Upper lobe of right lung (tissue), 1 donor: ENCODE results near the gene FABP6. TPM values are rescaled to one million over a fixed set of nuclear protein-coding genes. Genes with fewer than 3 reads are reported as not detected.
"Not testable (repeated sequence)": the region's sequence is repeated elsewhere in the genome, so short reads cannot be mapped to it uniquely, and the experiment has no call there.

ENCODE experiments used
- ATAC-seq: fragments of 200-7000 bp; cut with Tn5 transposase; one replicate; pipeline ENCODE4 v1.9.1; 2020; ENCODE audit warnings: mild to moderate bottlenecking, moderate library complexity
- DNase-seq: peaks from one replicate; pipeline ENCODE4 v3.0.0-alpha.2; 2020
- H3K27ac ChIP-seq: fragments of 200-600 bp; one replicate; pipeline ENCODE4 v1.8.0; 2022
- H3K27me3 ChIP-seq: fragments of 200-600 bp; one replicate; pipeline ENCODE4 v1.8.0; 2022; ENCODE audit warnings: mild to moderate bottlenecking
- H3K36me3 ChIP-seq: fragments of 200-600 bp; one replicate; pipeline ENCODE4 v1.8.0; 2022
- H3K4me1 ChIP-seq: fragments of 200-600 bp; one replicate; pipeline ENCODE4 v1.8.0; 2022
- H3K4me3 ChIP-seq: fragments of 200-600 bp; one replicate; pipeline ENCODE4 v1.8.0; 2022; ENCODE audit warnings: mild to moderate bottlenecking
- H3K9me3 ChIP-seq: fragments of 200-600 bp; one replicate; pipeline ENCODE4 v1.8.0; 2022
- CTCF ChIP-seq: fragments of 200-600 bp; IDR thresholded peaks from one replicate; pipeline ENCODE4 v1.8.0; 2022; ENCODE audit warnings: antibody characterized with exemption
- intact Hi-C: fragments of 100-400 bp; cut with DNase I; formaldehyde crosslinking; loops from one replicate; pipeline ENCODE4 v1.11.0; 2022
- total RNA-seq: library from RNA; stranded (reverse); fragmentation: NEBNext Ultra II Directional; extraction: Animal tissue kit (Norgen Biotek cat#: 25700); gene quantifications from one replicate; pipeline ENCODE4 v1.2.1, GENCODE V29; 2021
- donor health status: DM: no; HTN: yes; CAD: no; lungs with severe emphysema.

Gene FABP6
- total RNA-seq, 1 donor from 2014 or later = not detected

- no peak for TF ChIP-seq CTCF
- Histone ChIP-seq H3K27ac (no peak overlapping the region), H3K4me3 (no peak overlapping the region), H3K36me3 (no peaks in the 10 kb centered on the region), H3K9me3 (no peaks in the 10 kb centered on the region), H3K4me1 (no peaks in the 10 kb centered on the region), H3K27me3 (no peaks in the 10 kb centered on the region)
- ATAC-seq (no peak), DNase-seq (no peak)
- intact Hi-C loops = no loop called here
Measured at GRCh38 chr5:160237571-160238093, 8.3 kb downstream of the FABP6 start.

- H3K9me3 ChIP-seq = no peaks in the 10 kb centered on the region
- intact Hi-C loops = no loop called here
- no peaks in the 10 kb centered on the region for H3K36me3 ChIP-seq
- no peak for TF ChIP-seq CTCF
- H3K4me3 ChIP-seq = no peak overlapping the region
- no peak overlapping the region for H3K27ac ChIP-seq
- DNase-seq = no peak
- ATAC-seq = peak; percentile 38
- H3K4me1 ChIP-seq = no peaks in the 10 kb centered on the region
- H3K27me3 ChIP-seq = no peaks in the 10 kb centered on the region
Measured at GRCh38 chr5:160240350-160240749, 11.0 kb downstream of the FABP6 start.

GRCh38 chr5:160242145-160242544 is 12.8 kb downstream of the FABP6 start:
- ATAC-seq = no peak
- no peaks in the 10 kb centered on the region for H3K27me3 ChIP-seq
- no peak for DNase-seq

GRCh38 chr5:160245506-160246086 is 16.3 kb downstream of the FABP6 start:
- peak; percentile 37 for ATAC-seq
- Histone ChIP-seq H3K36me3 (no peaks in the 10 kb centered on the region), H3K27ac (no peak overlapping the region), H3K4me3 (no peak overlapping the region), H3K27me3 (no peaks in the 10 kb centered on the region), H3K9me3 (no peaks in the 10 kb centered on the region), H3K4me1 (no peaks in the 10 kb centered on the region)
- DNase-seq = no peak
- TF ChIP-seq CTCF = no peak
- intact Hi-C loops = no loop called here

More at GRCh38 chr5:160242145-160242544, 12.8 kb downstream of the FABP6 start:
- no peak overlapping the region for H3K27ac ChIP-seq
- H3K9me3 ChIP-seq = no peaks in the 10 kb centered on the region
- H3K36me3 ChIP-seq = no peaks in the 10 kb centered on the region
- H3K4me1 ChIP-seq = no peaks in the 10 kb centered on the region
- TF ChIP-seq CTCF = no peak
- intact Hi-C loops = no loop called here
- no peak overlapping the region for H3K4me3 ChIP-seq

- H3K4me1 ChIP-seq, H3K4me3 ChIP-seq, H3K27me3 ChIP-seq, H3K27ac ChIP-seq, ATAC-seq, H3K36me3 ChIP-seq, H3K9me3 ChIP-seq, intact Hi-C loops, DNase-seq: not testable (repeated sequence)
Measured at GRCh38 chr5:160249570-160249969, 20.3 kb downstream of the FABP6 start.

GRCh38 chr5:160250226-160250625 is 20.9 kb downstream of the FABP6 start:
- peaks cover 10% of the 10 kb centered on the region for H3K36me3 ChIP-seq
- TF ChIP-seq CTCF = no peak
- ATAC-seq (no peak), DNase-seq (no peak)
- no peaks in the 10 kb centered on the region for H3K27me3 ChIP-seq
- intact Hi-C loops = no loop called here
- H3K4me3 ChIP-seq = no peak overlapping the region
- H3K4me1 ChIP-seq = no peaks in the 10 kb centered on the region
- H3K27ac ChIP-seq = no peak overlapping the region
- H3K9me3 ChIP-seq = no peaks in the 10 kb centered on the region
